ENCODE results near the gene PHF1.
"Not testable (repeated sequence)": the region's sequence is repeated elsewhere in the genome, so short reads cannot be mapped to it uniquely, and the experiment has no call there.

The PHF1 gene

DNA sequence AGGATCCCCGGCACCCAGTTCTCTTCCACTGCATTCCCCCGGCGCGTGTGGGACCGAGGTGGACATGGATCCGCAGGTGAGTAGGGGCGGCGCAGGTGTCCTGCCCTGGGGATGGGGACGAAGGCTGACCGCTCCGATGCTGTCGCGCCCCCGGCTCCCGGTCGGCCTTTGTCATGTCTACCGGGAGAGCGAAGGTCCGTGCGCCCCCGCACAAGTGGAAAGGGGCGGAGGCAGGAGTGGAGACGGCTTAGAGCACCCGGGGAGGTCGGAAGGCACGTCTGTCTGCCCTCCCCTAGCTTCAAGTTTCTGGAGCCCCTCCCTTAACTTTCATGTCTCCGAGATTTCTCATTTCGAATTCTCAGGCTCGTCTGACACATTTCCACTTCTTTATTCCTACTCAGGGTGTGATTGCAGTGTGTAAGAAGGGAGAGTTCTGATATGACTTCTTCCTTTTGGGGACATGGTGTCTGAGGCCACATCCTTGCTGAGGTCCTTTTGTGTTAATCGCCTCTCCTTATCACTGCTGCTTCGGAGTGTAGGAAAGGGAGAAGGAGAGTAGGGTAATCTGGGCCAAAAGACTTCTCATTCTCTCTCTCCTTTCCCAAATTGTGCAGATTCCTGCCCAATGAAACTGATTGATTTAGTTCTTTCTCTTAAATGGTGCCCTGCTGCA lies 18.8 kb upstream of the PHF1 start:
- DNase-seq: peak; percentile 28

DNA sequence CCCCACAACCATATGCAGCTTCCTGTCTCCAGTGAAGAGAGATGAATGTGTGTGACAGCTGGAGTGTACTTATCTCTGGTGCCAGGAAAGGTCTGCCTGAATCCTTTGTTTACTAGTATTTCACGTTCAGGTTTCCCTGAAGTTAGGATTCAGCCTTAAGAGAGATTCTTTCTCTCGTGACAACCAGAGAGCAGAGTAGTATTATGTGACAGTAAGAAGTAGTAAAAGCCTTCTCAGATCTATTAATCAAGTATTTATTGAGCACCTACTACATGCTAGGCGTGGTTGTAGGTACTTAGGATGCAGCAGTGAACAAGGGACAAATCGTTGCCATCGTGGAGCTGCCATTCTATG lies 18.2 kb upstream of the PHF1 start:
- no peak for DNase-seq

DNA sequence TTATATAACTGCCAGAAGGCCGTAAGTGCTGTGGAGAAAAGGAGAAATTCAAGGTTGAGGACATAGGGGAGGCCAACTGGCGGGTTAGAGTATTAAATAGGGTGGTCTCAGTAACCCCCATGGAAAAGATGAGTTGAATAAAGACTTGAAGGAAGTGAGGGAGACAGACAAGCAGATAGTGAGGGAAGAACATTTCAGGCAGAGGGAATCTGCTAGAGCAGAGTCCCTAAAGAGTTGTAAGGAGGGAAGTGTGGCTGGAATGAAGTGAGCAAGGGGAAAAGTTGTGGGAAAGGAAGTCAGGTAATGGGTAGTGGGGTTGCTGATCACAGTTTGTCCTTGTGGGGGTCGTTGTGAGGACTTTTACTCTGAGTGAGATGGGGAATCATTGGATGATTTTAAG lies 17.8 kb upstream of the PHF1 start:
- no peak for DNase-seq

DNA sequence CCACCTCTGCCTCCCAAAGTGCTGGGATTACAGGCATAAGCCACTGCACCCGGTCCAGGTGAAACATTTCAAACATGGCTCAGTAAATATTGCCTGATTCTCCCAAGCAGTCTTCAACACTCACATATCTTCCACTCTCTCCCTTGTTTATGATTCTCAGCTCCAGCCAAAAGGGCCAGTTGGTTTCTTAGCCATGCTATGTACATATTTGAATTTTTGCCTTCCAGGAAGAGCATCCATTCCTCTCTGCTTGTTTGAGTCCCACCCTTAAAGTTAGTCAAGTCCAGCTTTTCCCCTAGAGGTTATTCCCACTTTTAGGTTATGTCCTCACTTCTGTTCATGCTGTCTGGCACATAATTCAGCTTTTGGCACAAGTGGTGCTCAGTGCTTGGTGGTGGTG lies 13.3 kb upstream of the PHF1 start:
- no peak for DNase-seq

DNA sequence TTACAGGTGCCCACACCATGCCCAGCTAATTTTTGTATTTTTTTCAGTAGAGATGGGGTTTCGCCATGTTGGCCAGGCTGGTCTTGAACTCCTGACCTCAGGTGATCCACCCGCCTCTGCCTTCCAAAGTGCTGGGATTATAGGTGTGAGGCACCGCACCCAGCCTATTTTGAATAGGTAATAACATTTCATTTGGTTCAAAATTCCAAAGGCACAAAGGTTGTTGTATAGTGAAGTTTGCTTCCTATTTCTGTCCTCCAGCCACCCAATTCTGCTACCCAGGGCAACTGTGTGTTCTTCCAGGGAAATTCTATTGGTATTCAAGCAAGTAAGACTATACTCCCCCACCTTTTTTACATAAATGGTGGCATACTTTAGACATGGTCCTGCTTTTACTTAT lies 12.2 kb upstream of the PHF1 start:
- DNase-seq: not testable (repeated sequence)

DNA sequence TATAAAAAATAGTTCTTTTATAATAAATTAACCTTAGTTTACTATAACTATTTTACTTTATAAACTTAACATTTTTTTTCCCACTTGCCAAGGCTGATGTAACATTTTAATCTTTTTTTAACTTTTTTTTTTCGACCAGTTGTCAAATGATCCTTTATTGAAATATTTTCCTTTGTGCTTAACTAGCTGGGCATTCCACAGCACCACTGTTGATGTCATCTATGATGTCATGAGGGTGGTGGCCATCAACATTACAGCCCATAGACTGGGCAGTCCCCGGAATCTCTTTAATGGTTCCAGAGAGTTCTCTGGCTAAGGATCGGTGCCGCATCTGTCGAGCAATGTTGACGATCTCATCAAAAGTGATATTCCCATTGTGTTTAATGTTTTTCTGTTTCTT lies 10.9 kb upstream of the PHF1 start:
- DNase-seq: not testable (repeated sequence)

DNA sequence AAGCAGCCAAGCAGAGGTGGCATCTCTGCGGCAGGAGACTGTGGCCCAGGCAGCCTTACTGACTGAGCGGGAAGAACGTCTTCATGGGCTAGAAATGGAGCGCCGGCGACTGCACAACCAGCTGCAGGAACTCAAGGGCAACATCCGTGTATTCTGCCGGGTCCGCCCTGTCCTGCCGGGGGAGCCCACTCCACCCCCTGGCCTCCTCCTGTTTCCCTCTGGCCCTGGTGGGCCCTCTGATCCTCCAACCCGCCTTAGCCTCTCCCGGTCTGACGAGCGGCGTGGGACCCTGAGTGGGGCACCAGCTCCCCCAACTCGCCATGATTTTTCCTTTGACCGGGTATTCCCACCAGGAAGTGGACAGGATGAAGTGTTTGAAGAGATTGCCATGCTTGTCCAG lies 5.9 kb upstream of the PHF1 start:
- no peak for DNase-seq

DNA sequence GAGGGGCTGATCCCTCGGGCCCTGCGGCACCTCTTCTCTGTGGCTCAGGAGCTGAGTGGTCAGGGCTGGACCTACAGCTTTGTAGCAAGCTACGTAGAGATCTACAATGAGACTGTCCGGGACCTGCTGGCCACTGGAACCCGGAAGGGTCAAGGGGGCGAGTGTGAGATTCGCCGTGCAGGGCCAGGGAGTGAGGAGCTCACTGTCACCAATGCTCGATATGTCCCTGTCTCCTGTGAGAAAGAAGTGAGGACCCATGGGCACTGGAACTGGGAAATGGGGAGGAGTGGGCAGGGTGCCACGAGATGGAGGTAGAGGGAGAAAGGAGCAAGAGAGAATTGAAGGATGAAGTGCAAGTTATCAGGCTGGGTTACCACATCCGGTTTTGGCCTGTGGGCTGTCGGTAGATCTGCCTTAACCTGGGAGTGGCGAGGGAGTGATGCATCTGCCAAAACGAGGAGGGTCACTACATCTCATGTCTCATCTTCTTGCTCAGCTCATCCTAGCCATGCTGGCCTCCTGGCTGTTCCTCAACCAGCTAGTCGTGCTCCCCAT lies 5.4 kb upstream of the PHF1 start:
- DNase-seq: peak; percentile 24

DNA sequence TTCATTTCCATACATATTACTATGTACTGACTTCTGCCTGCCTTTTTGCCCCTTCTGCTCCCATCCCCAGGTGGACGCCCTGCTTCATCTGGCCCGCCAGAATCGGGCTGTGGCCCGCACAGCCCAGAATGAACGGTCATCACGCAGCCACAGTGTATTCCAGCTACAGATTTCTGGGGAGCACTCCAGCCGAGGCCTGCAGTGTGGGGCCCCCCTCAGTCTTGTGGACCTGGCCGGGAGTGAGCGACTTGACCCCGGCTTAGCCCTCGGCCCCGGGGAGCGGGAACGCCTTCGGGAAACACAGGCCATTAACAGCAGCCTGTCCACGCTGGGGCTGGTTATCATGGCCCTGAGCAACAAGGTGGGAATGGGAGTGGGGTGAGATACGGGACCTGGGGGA lies 4.7 kb upstream of the PHF1 start:
- no peak for DNase-seq

DNA sequence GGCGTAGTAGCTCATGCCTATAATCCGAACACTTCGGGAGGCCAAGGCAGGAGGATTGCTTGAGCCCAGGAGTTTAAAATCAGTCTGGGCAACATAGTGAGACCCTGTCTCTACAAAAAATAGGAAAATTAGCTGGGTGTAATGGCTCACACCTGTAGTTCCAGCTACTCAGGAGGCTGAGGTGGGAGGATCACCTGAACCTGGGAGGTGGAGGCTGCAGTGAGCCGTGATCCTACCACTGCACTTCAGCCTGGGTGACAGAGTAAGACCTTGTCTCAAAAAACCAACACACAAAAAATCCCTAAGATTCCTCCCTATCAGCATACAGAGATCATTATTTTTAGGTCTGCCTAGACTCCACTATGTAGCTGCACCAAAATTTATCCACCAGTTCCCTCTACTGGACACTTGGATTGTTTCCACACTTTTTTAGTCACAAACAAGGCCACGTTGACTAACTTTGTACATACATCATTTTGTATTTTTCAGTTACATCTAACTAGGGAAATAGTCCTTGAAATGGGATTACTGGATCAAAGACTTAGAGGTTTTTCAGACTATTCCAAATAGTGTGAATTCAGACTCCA lies 3.6 kb upstream of the PHF1 start:
- DNase-seq: peak; percentile 37

DNA sequence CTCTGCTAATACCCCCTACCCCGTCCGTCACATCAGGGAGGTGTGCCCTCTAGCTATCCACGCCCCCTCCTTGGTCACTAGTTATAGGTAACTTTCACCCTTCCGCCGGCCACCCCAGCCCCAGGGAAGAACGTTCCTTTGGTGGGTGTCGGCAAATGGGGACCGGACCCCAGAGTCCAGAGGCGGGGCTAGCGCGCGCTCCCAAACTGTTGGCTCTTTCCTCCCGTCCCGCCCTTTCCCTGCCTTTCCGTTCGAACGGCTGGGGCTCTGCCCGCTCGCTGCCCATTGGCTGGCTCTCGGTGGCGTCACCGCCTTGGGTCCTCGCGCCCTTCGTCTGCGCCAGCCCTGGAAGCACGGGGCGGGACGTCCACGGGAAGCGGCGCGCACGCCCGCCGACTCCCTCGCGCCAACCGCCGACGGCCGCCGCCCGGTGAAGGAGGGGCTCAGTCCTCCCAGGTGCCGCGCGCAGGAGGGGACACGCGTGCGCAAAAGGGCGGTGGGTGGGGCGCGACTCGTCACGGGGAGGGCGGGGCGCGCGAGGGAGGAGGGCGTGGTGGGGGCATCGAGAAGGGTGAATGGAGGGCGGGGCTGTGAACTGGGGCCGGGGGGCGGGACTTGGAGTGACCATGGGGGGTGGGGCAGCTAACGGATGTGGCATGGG lies 634 bp upstream of the PHF1 start:
- peak; percentile 98 for DNase-seq

DNA sequence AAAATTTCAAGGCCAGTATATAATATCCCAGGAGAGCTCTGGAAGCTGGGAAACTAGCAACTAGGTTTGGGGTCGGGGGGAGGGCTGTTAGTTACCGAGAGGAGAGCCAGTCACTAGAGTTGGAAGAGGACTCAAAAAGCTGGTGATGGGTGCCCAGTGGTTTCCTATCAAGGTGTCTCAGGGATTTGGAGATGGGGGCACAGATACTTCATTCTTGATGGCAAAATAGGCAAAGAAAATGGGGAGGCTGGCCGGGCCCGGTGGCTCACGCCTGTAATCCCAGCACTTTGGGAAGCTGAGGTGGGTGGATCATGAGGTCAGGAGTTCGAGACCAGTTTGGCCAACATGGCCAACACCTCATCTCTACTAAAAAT lies 805 bp downstream of the PHF1 start:
- DNase-seq: no peak

DNA sequence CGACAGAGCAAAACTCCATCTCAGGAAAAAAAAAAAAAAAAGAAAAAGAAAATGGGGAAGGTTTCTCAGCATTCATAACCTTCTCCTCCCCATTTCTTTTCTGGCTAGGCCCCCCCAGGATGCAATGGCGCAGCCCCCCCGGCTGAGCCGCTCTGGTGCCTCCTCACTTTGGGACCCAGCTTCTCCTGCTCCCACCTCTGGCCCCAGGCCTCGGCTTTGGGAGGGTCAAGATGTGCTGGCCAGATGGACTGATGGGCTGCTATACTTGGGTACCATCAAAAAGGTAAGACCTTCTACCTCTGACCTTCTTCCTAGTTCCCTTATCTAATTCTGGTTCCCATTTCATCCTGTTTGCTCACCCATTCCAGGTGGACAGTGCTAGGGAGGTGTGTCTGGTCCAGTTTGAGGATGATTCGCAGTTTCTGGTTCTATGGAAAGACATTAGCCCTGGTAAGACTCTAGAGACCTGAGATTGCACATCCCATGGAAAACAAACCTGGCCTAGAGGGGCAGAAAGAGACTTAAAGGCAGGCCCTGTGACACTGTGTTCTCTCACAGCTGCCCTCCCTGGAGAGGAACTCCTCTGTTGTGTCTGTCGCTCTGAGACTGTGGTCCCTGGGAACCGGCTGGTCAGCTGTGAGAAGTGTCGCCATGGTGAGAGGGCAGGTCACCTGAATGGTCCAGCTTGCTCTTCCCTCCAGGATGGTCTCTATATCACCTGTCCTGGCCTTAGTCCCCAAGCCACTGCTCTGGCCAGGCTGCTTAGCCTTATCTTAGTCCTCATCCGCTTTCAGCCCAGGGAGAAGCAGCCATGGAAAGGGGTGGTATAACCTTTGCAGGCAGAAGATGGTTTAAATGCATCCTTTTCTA lies 1.6 kb downstream of the PHF1 start:
- no peak for DNase-seq

DNA sequence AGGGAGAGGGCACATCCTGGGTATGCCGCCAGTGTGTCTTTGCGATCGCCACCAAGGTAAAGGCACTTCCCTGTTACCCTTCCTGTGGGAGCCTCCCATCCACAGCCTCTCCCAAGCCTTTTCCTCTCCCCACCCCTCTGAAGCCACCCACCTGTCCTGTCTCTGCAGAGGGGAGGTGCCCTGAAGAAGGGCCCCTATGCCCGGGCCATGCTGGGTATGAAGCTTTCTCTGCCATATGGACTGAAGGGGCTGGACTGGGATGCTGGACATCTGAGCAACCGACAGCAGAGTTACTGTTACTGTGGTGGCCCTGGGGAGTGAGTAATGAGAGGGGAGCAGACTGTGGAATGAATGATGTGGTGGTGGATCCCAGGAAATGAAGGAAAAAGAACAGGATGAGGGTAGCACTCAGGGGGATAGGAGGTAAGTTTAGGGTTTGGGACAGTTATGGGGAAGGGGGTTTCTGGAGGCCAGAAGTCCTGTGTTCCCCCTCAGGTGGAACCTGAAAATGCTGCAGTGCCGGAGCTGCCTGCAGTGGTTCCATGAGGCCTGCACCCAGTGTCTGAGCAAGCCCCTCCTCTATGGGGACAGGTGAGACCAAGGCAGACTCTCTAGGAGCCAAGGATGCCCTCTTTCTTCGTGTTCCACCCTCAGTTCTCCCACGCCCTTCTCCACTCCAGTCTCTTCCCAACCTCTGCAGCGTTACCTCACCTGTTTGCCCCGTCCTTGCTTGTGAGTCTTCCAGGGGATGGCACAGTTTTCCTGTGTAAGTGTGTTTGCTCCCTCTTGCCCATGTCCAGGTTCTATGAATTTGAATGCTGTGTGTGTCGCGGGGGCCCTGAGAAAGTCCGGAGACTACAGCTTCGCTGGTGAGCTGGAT lies 2.7 kb downstream of the PHF1 start:
- DNase-seq: no peak

DNA sequence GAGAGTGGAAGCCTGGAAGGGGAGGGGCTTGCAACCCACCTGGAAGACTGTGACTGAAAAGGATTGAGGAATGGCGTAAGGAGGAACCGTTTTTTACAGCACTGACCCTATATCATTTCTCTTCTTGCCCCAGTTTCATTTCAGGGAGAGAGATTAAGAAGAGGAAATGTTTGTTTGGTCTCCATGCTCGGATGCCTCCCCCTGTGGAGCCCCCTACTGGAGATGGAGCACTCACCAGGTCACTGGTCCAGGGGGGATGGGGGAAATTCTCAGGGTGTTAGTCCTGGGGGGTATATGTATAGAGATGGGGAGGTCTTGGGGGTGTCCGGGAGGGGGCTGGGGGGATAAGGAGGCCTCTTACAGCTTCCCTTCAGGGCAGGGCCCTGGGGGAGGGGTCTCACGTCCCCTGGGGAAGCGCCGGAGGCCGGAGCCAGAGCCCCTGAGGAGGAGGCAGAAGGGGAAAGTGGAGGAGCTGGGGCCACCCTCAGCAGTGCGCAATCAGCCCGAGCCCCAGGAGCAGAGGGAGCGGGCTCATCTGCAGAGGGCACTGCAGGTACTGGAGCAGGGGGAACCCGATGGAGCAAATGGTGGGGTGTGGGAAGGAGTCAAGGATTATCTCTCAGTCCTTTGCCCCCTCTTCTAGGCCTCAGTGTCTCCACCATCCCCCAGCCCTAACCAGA lies 3.9 kb downstream of the PHF1 start:
- peak; percentile 51 for DNase-seq

DNA sequence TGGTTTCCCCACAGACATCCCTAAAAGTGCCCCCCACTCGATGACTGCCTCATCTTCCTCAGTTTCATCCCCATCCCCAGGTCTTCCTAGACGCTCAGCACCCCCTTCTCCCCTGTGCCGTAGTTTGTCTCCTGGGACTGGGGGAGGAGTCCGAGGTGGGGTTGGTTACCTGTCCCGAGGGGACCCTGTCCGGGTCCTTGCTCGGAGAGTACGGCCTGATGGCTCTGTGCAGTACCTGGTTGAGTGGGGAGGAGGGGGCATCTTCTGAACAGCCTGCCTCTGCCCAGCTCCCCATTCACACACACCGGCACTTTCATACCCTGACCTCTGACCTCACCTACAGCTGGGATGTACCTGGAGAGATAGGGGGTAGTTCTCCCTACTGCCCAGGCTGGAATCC lies 5.0 kb downstream of the PHF1 start:
- no peak for DNase-seq

DNA sequence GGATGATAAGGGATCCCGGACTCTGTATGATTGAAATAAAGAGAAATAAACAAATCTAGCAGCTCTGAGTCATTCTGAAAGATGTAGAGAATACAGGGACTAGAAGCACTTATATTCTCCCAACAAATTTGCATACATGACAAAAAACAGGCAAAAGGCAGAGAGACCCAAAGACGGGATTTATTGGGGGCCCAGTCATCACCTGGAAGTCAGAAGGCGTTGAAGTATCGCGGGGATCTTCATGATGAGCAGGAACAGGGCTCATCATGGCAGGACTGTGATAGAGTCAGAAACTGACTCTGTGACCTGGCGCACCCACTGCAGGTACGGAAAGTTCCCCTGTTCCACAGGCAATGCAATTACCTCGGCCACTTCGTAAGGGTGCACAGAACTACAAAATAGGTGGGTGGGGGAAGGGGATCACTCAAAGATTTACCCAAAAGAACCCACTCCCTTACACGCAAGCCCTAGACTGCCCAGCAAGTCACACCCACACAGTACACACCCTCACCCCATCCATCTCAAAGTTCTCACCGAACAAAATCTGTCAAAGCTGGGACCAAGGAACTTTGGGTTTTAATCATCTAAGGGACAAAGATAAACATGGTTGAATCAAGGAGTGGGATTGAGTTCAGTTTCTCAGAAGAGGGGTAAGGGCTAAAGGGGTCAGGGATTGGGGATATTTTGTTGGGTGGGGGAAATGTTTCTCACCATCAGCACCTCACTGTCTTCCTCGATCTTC lies 5.7 kb downstream of the PHF1 start:
- peak; percentile 46 for DNase-seq

DNA sequence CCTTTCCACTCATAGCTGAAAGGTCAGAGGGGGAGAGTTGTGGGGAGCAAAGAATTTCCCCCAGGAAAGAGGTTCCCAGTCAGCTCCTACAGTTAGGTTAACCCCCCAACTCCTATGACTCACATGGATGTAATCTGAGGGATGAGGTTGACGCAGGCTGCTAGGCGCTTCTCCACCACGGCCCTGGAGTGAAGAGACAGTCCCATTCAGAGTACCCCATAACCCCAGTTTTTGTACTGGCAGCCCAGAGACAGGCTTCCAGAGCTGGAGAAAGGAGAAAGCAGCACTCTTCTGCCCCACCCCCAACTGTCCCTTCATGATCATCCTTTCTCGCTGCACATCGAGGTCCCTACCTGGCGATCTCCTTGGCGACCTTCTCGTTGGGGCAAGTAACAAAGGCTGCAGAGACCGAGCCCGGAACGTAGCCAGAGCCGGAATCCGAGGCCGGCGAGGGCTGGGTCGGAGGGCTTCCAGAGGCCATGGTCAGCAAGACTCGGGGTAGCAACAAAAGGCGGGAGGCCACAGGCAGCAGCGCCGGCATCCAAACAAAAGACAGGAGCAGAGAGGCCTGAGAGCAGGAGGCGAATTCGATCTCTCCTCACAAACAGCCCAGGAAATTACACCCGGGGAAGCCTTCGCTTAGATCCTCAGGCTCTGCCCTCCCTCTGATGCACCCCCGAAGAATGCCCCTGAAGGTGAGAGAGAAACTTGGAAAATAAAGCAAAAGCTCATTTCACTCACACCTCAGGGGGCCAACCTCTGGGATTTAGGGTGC lies 6.5 kb downstream of the PHF1 start:
- peak; percentile 33 for DNase-seq

DNA sequence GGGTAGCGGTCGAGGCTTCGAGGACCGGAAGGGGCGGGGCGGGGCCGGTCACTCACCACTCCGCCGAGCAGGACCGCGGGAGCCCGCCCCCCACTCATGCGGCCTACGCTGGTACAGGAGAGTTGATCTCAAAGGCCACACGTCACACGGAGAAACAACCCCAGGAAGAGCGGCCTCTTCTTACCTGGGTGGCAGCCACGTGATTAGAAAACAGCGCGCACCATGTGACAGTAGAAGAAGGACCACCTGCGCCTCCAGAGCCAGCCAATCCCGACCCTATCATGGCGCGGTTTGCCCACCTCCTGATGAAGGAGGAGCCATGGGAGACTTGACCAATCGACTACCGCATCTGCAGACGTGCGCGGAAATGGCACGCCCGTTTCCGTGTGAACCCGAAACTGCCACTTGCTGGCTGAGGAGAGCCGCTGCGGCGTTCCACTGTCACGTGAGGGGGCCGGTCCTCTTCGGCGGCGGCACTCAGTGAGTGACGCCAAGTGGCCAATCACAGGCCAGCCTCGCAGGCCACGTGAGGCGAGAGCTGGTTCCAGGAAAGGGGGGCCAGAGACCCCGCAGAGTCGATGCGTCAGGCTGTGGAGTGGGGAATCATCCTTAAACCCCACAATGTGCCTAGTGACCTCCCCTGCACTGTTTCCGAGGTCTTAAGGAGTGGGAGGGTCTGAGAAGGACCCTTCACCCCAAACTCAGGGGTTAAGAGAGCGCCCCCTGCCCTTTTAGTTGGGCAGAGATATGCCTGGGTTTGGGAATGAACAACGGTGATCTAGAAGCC lies 7.3 kb downstream of the PHF1 start, which contains the start of gene CUTA:
Gene CUTA (minus strand): TSS at position 205 of the 787 bp plus-strand sequence. CDS start 107 bp downstream, at position 98.
- peak; percentile 100 for DNase-seq
